HFFc6 (cell line): ENCODE data around the gene PDIK1L. TPM values are rescaled to one million over a fixed set of nuclear protein-coding genes. Genes with fewer than 3 reads are reported as not detected.

ENCODE experiments used
- DNase-seq: peaks from one replicate; pipeline ENCODE4 v3.0.0-alpha.2; 2018
- H3K27ac Mint-ChIP-seq: 2 replicates; pipeline ENCODE4 v1.8.0; 2020; ENCODE audit warnings: mild to moderate bottlenecking, mixed read lengths
- H3K27me3 Mint-ChIP-seq: 2 replicates; pipeline ENCODE4 v1.8.0; 2021; ENCODE audit warnings: mild to moderate bottlenecking, moderate library complexity, mixed read lengths; ENCODE audit not compliant: insufficient read depth
- H3K36me3 Mint-ChIP-seq: 2 replicates; pipeline ENCODE4 v1.8.0; 2021; ENCODE audit warnings: low read depth, mixed read lengths
- H3K4me1 Mint-ChIP-seq: 2 replicates; pipeline ENCODE4 v1.8.0; 2020; ENCODE audit warnings: low read depth, mixed read lengths
- H3K4me3 Mint-ChIP-seq: 2 replicates; pipeline ENCODE4 v1.8.0; 2020; ENCODE audit warnings: mild to moderate bottlenecking, moderate library complexity, mixed read lengths
- H3K9me3 Mint-ChIP-seq: 2 replicates; pipeline ENCODE4 v1.8.0; 2020; ENCODE audit warnings: mild to moderate bottlenecking, mixed read lengths
- total RNA-seq, 6 experiments: library from RNA; stranded (reverse); fragmentation: NEBNext Ultra II Directional; extraction: Animal tissue kit (Norgen Biotek cat#: 25700); gene quantifications; 2 replicates in 1 of 6; 3 replicates in 5 of 6; pipeline ENCODE4 v1.2.3, GENCODE V29; 2021
- TF ChIP-seq, protein P1 (sequence below): fragments of 200-600 bp; sonication (generic); IDR thresholded peaks from 2 replicates; pipeline ENCODE4 v1.5.0; 2021; ENCODE audit warnings: antibody characterized with exemption, mild to moderate bottlenecking

PDIK1L gene
- total RNA-seq, 6 experiments from 2014 or later: 2.5 to 4.4 (median 3.8) TPM

DNA sequence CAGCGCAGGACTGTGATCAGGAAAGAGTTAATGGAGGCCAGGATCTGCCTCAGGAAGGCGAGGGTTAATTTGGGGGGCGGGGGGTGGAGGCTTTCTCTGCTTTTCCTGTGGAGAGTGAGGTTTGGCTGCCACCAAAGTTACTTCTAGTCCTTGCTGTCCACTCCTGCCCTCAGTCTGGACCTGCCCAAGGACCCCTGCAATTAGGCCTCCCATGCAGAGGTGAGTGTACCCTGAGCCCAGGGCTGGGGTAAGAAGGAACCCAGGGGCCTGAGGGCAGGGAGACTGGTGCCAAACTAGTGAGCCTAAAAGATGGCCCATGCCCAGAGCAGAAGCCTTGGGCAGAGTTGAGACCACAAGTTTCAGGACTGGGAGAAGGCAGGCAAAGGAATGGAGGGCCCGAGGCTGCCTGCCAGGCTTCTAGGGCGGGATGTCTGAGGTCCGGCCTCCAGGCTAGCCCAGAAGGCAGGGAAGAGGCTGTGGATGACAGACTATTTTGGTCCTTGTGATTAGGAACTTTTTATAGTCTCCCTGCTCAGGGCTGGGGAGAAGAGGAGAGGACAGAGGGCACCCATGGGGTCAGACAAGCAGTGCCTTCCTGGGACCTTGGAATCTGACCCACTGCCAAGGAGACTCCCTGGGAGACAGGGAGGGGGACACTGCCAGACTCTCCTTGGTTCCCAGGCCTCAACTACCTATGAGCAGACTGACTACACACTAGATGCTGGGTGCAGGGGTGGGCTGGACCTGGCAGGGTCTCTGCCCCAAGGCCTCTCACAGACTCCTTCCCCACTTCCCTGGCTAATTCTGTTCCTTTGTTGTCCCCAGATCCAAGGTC lies 47.5 kb downstream of the PDIK1L start, which contains the start of gene FAM110D:
Gene FAM110D, plus strand, starts transcription at position 172 of the 835 bp plus-strand sequence. CDS start 2,213 bp downstream, outside the sequence.
- no peak within 1 kb of the TSS for H3K4me3 Mint-ChIP-seq
- DNase-seq: no peak
- peaks cover 5% of the 10 kb centered on the region; the same call in 1 of the 2 replicates for H3K4me1 Mint-ChIP-seq
- no peaks in the 10 kb centered on the region for H3K36me3 Mint-ChIP-seq
- H3K27me3 Mint-ChIP-seq: peaks cover 33% of the 10 kb centered on the region
- TF ChIP-seq, protein P1, sequence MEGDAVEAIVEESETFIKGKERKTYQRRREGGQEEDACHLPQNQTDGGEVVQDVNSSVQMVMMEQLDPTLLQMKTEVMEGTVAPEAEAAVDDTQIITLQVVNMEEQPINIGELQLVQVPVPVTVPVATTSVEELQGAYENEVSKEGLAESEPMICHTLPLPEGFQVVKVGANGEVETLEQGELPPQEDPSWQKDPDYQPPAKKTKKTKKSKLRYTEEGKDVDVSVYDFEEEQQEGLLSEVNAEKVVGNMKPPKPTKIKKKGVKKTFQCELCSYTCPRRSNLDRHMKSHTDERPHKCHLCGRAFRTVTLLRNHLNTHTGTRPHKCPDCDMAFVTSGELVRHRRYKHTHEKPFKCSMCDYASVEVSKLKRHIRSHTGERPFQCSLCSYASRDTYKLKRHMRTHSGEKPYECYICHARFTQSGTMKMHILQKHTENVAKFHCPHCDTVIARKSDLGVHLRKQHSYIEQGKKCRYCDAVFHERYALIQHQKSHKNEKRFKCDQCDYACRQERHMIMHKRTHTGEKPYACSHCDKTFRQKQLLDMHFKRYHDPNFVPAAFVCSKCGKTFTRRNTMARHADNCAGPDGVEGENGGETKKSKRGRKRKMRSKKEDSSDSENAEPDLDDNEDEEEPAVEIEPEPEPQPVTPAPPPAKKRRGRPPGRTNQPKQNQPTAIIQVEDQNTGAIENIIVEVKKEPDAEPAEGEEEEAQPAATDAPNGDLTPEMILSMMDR: no peak
- no peaks in the 10 kb centered on the region for H3K9me3 Mint-ChIP-seq
- no peak within 1 kb of the TSS for H3K27ac Mint-ChIP-seq

DNA sequence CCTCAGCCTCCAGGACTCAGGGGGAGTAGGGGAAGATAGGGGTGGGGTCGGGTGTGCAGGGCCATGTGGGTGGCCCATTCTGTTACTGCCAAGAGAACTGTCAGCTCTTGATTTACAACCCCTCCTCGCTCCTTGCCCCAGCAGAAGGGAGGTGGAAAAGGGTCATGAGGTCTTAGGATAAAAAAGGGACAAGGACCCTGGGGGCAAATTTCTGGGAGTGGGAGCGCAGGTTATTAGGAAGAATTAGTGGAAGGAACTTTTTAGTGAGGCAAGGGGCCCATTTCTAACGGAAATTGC lies 48.1 kb downstream of the PDIK1L start:
- no peak for DNase-seq
- Mint-ChIP-seq H3K36me3 (no peaks in the 10 kb centered on the region), H3K9me3 (no peaks in the 10 kb centered on the region), H3K4me1 (peaks cover 5% of the 10 kb centered on the region; the same call in 1 of the 2 replicates), H3K27me3 (peaks cover 31% of the 10 kb centered on the region), H3K4me3 (no peak overlapping the region), H3K27ac (no peak overlapping the region)
- TF ChIP-seq, protein P1: no peak

DNA sequence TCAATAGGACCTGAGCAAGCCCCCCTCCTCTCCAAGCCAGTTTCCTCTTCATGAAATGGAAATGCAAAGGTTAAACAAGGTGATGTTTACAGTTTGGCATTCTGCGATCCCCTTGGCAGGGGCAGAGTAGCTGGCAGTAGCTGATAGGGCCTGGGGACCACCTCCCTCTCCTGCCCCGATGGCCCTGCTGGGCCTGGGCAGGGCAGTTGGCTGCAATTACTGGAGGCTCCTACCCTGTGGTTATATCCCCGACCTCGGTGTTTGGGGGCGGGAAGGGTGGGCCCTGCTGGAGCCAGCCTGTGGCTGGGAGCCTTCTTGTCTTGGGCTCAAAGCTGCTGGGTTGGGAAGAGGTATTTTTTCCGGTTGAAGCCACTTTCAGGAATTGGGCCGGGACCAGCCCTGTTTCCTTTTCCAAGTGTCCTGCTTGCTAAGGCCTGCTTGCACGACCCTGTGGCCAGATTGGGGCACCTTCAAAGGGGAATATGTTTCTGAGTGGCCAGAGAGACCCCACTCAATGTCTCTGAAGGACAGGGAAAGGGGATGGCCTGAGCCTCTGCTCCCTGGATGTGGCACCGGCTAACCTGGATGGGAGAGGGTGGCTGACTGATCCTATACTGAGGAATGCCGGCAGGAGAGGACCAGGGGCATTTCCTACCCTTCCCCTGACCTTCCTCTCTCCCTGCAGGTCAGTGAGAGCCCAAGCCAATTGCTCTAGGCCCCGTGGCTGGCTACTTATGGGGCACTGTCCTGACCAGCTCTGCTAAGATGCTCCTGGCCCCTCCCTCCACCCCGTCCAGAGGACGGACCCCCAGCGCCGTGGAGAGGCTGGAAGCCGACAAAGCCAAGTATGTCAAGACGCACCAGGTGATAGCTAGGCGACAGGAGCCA lies 49.1 kb downstream of the PDIK1L start:
- Mint-ChIP-seq H3K36me3 (no peaks in the 10 kb centered on the region), H3K4me1 (peaks cover 5% of the 10 kb centered on the region; the same call in 1 of the 2 replicates), H3K27ac (no peak overlapping the region), H3K4me3 (no peak overlapping the region), H3K9me3 (no peaks in the 10 kb centered on the region), H3K27me3 (peaks cover 28% of the 10 kb centered on the region)
- no peak for DNase-seq
- TF ChIP-seq, protein P1: no peak

DNA sequence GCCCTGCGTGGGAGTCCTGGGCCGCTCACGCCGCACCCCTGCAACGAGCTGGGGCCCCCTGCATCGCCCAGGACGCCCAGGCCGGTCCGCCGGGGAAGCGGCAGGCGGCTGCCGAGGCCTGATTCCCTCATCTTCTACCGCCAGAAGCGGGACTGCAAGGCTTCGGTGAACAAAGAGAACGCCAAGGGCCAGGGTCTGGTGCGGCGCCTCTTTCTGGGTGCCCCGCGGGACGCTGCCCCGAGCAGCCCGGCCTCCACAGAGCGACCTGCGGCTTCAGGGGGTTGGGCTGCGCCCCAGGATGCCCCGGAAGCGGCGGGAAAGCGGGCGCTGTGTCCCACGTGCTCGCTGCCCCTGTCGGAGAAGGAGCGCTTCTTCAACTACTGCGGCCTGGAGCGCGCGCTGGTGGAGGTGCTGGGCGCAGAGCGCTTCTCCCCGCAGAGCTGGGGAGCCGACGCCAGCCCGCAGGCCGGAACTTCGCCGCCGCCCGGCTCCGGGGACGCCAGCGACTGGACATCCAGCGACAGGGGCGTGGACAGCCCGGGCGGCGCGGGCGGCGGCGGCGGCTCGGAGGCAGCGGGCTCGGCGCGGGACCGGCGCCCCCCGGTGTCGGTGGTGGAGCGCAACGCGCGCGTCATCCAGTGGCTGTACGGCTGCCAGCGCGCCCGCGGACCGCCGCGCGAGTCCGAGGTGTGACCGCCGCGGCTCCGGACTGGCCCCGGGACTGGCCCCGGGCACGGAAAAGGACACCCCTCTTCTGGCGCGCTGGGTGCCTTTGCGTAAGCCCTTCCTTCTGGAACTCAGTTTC lies 50.0 kb downstream of the PDIK1L start:
- peak overlapping the region; percentile 69 for H3K4me3 Mint-ChIP-seq
- TF ChIP-seq, protein P1: peak; percentile 44
- no peaks in the 10 kb centered on the region for H3K9me3 Mint-ChIP-seq
- peaks cover 24% of the 10 kb centered on the region for H3K27me3 Mint-ChIP-seq
- no peak for DNase-seq
- H3K4me1 Mint-ChIP-seq: peaks cover 3% of the 10 kb centered on the region; the same call in 1 of the 2 replicates
- H3K27ac Mint-ChIP-seq: no peak overlapping the region
- H3K36me3 Mint-ChIP-seq: no peaks in the 10 kb centered on the region

DNA sequence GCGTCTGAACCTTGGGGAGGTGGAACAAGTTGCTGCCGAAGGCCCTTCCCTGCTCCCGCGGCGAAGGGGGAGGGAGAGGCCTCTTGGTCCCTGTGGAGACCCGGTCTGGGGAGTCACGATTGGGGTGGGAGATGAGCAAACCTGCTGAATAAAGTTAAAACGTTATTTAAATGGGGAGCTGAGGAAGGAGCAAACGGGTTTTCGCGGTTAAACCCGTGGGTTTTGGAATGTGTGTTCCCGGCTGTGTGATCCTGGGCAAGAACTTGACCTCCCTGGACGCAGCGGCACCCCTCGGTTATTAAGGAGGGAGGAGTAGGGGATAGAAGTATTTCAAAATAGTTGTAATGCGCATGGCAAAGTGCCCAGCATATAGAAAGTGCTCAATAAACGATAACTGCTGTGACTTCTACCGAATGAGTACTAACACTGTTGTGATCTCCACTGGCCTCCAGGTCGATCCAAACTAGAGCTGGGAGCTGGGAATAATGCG lies 50.6 kb downstream of the PDIK1L start:
- H3K27ac Mint-ChIP-seq: no peak overlapping the region
- H3K36me3 Mint-ChIP-seq: no peaks in the 10 kb centered on the region
- TF ChIP-seq, protein P1: no peak
- no peak for DNase-seq
- H3K4me3 Mint-ChIP-seq: peak overlapping the region; percentile 69
- no peaks in the 10 kb centered on the region for H3K9me3 Mint-ChIP-seq
- no peaks in the 10 kb centered on the region for H3K4me1 Mint-ChIP-seq
- H3K27me3 Mint-ChIP-seq: peaks cover 27% of the 10 kb centered on the region
